Measurements from ENCODE around the gene PTRH1.

The PTRH1 gene

DNA sequence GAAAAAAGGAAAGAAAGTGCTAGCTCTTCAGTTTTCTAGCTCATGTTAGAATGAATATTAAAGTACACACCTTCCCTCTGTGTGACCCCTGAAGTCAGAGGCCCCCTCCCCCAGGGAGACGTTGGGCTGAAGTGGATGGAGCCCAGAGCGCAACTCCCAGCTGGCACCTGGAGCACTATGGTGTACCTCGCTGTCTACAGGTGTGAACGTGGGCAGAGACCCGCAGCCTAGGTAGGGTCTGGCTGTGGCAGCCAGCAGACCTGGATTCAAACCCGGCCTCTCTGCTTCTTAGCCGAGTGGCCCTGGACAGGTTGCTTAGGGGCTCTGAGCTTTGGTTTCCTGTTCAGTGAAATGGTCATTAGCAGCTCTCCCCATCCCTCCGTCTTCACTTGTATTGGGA lies 13.3 kb upstream of the PTRH1 start:
- Histone ChIP-seq H3K36me3 (ENCODE audit: insufficient read depth) (no peaks in the 10 kb centered on the region), H3K4me3 (IDR thresholded peaks at IDR 0.05; ENCODE audit: insufficient read depth, low read depth, low read length) (no peak overlapping the region), H2AFZ (ENCODE audit: low read depth) (no peak overlapping the region), H3K4me2 (no peak overlapping the region), H3K4me1 (ENCODE audit: low read depth, poor library complexity, severe bottlenecking) (peaks cover 2% of the 10 kb centered on the region), H3K79me2 (ENCODE audit: insufficient read depth, low read depth) (no peaks in the 10 kb centered on the region), H3K27ac (no peak overlapping the region), H3K9ac (no peak overlapping the region), H4K20me1 (ENCODE audit: insufficient read depth) (no peaks in the 10 kb centered on the region), H3K27me3 (ENCODE audit: insufficient read depth, low read depth) (no peaks in the 10 kb centered on the region)
- TF ChIP-seq, protein P1, sequence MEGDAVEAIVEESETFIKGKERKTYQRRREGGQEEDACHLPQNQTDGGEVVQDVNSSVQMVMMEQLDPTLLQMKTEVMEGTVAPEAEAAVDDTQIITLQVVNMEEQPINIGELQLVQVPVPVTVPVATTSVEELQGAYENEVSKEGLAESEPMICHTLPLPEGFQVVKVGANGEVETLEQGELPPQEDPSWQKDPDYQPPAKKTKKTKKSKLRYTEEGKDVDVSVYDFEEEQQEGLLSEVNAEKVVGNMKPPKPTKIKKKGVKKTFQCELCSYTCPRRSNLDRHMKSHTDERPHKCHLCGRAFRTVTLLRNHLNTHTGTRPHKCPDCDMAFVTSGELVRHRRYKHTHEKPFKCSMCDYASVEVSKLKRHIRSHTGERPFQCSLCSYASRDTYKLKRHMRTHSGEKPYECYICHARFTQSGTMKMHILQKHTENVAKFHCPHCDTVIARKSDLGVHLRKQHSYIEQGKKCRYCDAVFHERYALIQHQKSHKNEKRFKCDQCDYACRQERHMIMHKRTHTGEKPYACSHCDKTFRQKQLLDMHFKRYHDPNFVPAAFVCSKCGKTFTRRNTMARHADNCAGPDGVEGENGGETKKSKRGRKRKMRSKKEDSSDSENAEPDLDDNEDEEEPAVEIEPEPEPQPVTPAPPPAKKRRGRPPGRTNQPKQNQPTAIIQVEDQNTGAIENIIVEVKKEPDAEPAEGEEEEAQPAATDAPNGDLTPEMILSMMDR (conservative IDR thresholded peaks at IDR 0.05; ENCODE audit: low read depth, low read length), result no peak

DNA sequence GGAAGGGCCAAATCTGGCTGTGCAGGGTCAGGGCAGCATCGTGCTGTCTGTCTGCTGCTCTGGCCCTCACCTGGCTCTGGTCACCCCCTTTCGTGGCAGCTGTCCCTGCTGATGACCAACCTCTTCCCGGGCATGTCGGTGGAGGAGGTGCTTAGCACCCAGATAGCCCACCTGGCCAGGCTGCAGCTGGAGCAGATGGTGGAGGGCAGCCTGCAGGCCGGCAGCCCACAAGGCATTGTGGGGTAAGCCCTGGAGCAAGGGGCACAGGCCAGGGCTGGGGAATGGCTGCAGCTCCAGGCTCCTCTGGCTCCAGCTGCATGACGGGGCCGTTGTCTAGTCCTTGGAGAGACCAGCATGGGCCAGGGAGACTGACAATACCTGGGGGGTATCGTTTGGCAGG lies 11.4 kb upstream of the PTRH1 start:
- Histone ChIP-seq H3K36me3 (ENCODE audit: insufficient read depth) (no peaks in the 10 kb centered on the region), H3K9ac (no peak overlapping the region), H3K4me1 (ENCODE audit: low read depth, poor library complexity, severe bottlenecking) (no peaks in the 10 kb centered on the region), H4K20me1 (ENCODE audit: insufficient read depth) (no peaks in the 10 kb centered on the region), H3K27me3 (ENCODE audit: insufficient read depth, low read depth) (no peaks in the 10 kb centered on the region), H3K79me2 (ENCODE audit: insufficient read depth, low read depth) (no peaks in the 10 kb centered on the region), H3K27ac (no peak overlapping the region), H2AFZ (ENCODE audit: low read depth) (no peak overlapping the region), H3K4me2 (no peak overlapping the region), H3K4me3 (IDR thresholded peaks at IDR 0.05; ENCODE audit: insufficient read depth, low read depth, low read length) (no peak overlapping the region)
- TF ChIP-seq, protein P1 (conservative IDR thresholded peaks at IDR 0.05; ENCODE audit: low read depth, low read length), result no peak

DNA sequence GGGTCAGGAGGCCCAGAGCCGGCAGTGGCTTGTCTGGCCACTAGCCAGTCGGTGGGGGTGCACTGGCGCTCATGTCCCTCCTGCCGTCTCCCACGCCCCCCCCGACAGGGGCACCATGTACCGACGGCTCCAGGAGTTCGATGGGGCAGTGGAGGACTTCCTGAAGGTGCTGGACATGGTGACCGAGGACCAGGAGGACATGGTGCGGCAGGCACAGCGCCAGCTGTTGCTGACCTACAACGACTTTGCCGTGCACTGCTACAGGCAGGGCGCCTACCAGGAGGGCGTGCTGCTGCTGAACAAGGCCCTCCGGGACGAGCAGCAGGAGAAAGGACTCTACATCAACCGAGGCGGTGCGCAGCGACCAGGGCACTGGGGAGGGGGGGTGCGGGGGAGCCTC lies 8.5 kb upstream of the PTRH1 start:
- Histone ChIP-seq H3K4me1 (ENCODE audit: low read depth, poor library complexity, severe bottlenecking) (no peaks in the 10 kb centered on the region), H3K36me3 (ENCODE audit: insufficient read depth) (no peaks in the 10 kb centered on the region), H3K4me3 (IDR thresholded peaks at IDR 0.05; ENCODE audit: insufficient read depth, low read depth, low read length) (no peak overlapping the region), H3K9ac (no peak overlapping the region), H3K27me3 (ENCODE audit: insufficient read depth, low read depth) (no peaks in the 10 kb centered on the region), H3K27ac (no peak overlapping the region), H3K79me2 (ENCODE audit: insufficient read depth, low read depth) (no peaks in the 10 kb centered on the region), H2AFZ (ENCODE audit: low read depth) (no peak overlapping the region), H3K4me2 (no peak overlapping the region), H4K20me1 (ENCODE audit: insufficient read depth) (no peaks in the 10 kb centered on the region)
- TF ChIP-seq, protein P1 (conservative IDR thresholded peaks at IDR 0.05; ENCODE audit: low read depth, low read length), result no peak

DNA sequence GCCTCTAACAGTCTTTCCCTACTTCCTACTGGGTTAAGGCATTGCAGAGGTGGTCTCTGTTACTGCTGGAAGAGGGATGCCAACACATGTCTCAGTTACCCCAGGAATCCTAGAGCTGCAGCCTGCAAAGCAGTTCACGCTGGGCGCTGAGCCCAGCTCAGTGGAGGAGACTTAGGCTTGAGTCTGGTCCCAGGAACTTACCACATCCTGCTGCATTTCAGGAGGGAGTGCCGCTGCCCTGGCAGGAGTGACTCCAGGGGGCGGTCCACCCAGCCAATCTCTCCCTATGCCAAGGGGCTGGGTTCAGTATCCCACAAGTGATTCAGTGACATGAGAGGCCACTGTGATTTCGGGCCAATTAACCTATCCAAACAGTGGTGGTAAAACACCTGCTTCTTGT lies 8.0 kb upstream of the PTRH1 start:
- no peaks in the 10 kb centered on the region for H3K79me2 ChIP-seq (ENCODE audit: insufficient read depth, low read depth)
- no peaks in the 10 kb centered on the region for H4K20me1 ChIP-seq (ENCODE audit: insufficient read depth)
- TF ChIP-seq, protein P1 (conservative IDR thresholded peaks at IDR 0.05; ENCODE audit: low read depth, low read length), result no peak
- H3K9ac ChIP-seq, result no peak overlapping the region
- no peak overlapping the region for H3K4me2 ChIP-seq
- H3K4me1 ChIP-seq (ENCODE audit: low read depth, poor library complexity, severe bottlenecking), result no peaks in the 10 kb centered on the region
- no peak overlapping the region for H3K27ac ChIP-seq
- H3K36me3 ChIP-seq (ENCODE audit: insufficient read depth), result no peaks in the 10 kb centered on the region
- no peaks in the 10 kb centered on the region for H3K27me3 ChIP-seq (ENCODE audit: insufficient read depth, low read depth)
- H2AFZ ChIP-seq (ENCODE audit: low read depth), result no peak overlapping the region
- H3K4me3 ChIP-seq (IDR thresholded peaks at IDR 0.05; ENCODE audit: insufficient read depth, low read depth, low read length), result no peak overlapping the region

DNA sequence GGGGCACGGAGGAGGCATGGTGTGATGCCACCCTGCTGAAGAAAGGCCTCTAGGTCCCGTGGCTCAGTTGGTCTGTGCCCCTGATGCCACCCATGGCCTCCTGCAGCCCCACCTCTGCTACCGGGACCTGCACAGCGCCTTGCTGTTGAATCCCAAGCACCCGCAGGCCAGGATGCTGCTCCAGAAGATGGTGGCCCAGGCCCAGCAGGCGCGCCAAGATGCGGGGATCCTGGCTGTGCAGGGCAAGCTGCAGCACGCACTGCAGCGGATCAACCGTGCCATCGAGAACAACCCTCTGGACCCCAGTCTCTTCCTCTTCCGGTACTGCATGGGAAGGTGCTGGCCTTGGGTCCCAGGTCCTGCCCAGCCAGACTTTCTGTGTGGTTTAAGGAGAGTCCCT lies 7.5 kb upstream of the PTRH1 start:
- Histone ChIP-seq H3K4me2 (no peak overlapping the region), H3K4me3 (IDR thresholded peaks at IDR 0.05; ENCODE audit: insufficient read depth, low read depth, low read length) (no peak overlapping the region), H2AFZ (ENCODE audit: low read depth) (no peak overlapping the region), H3K4me1 (ENCODE audit: low read depth, poor library complexity, severe bottlenecking) (no peaks in the 10 kb centered on the region), H3K9ac (no peak overlapping the region), H3K27me3 (ENCODE audit: insufficient read depth, low read depth) (no peaks in the 10 kb centered on the region), H3K27ac (no peak overlapping the region), H3K36me3 (ENCODE audit: insufficient read depth) (no peaks in the 10 kb centered on the region), H4K20me1 (ENCODE audit: insufficient read depth) (no peaks in the 10 kb centered on the region), H3K79me2 (ENCODE audit: insufficient read depth, low read depth) (no peaks in the 10 kb centered on the region)
- TF ChIP-seq, protein P1 (conservative IDR thresholded peaks at IDR 0.05; ENCODE audit: low read depth, low read length), result no peak

Data from KMS-11 (cell line).